K562 (cell line): ENCODE data around the gene SFRP5. TPM values are rescaled to one million over a fixed set of nuclear protein-coding genes. Genes with fewer than 3 reads are reported as not detected.

Experiments used
- ATAC-seq: fragments of 200-7000 bp; cut with Tn5 transposase; 3 replicates; pipeline ENCODE4 v1.9.1; 2020; ENCODE audit warnings: moderate library complexity
- BruUV-seq: library from RNA; stranded (reverse); fragments of 400-500 nt; replicated peaks from 2 replicates; lab custom pipeline; 2021; lab: Mats Ljungman, UMichigan
- CTCF ChIA-PET: fragments of 300-600 bp; formaldehyde crosslinking; extraction: SDS; loops from one replicate; lab custom pipeline; 2021; ENCODE audit warnings: low intra/inter-chr PET ratio; lab: Yijun Ruan, JAX
- POLR2A ChIA-PET: fragments of 300-600, 350-650 bp; sonication (Branson Sonifier 250); formaldehyde crosslinking; extraction: SDS; loops from one replicate; lab custom pipeline; 2021; ENCODE audit warnings: antibody characterized with exemption, inconsistent platforms; lab: Yijun Ruan, JAX
- DNase-seq, 4 experiments: peaks; one replicate each; pipeline versions ENCODE4 v3.0.0 to v3.0.0-alpha.2; 2011 to 2018; ENCODE audit warnings: low spot score in 3 of 4, mixed read lengths in 3 of 4; ENCODE audit errors: extremely low read depth in 1 of 4
- FAIRE-seq: peaks from 2 replicates; lab custom pipeline; 2011; peaks lifted over from hg19 to GRCh38; lab: Jason Lieb, UNC
- H2AFZ ChIP-seq: 2 replicates; pipeline ENCODE4 v1.6.0; 2011; ENCODE audit warnings: low read depth, low read length, control low read depth, inconsistent platforms
- H3K27ac ChIP-seq: fragments of 200-600 bp; 3 replicates; pipeline ENCODE4 v1.8.0; 2011; ENCODE audit warnings: low read depth, mild to moderate bottlenecking, control low read depth, inconsistent platforms, low read length, moderate library complexity, mixed read lengths; ENCODE audit errors: extremely low read depth
- H3K27me3 ChIP-seq, 2 experiments: fragments of 300-600 bp in 1 of 2; 2 replicates in 1 of 2; 3 replicates in 1 of 2; pipeline versions ENCODE4 v1.6.0 to v1.8.0; 2011; ENCODE audit warnings: inconsistent platforms in 2 of 2, low read length in 2 of 2, mild to moderate bottlenecking in 1 of 2, mixed read lengths in 1 of 2, moderate library complexity in 1 of 2; ENCODE audit not compliant: control insufficient read depth in 2 of 2, insufficient read depth in 2 of 2
- H3K36me3 ChIP-seq: fragments of 300-600 bp; 3 replicates; pipeline ENCODE4 v1.8.0; 2011; ENCODE audit warnings: mild to moderate bottlenecking, low read length, inconsistent platforms; ENCODE audit not compliant: control insufficient read depth, insufficient read depth
- H3K4me1 ChIP-seq, 2 experiments: fragments of 200-600 bp in 1 of 2; replicated peaks in 1 of 2; 2 replicates in 1 of 2; 3 replicates in 1 of 2; pipeline versions ENCODE4 v1.5.1 to v1.8.0; 2011; ENCODE audit warnings: inconsistent platforms in 2 of 2, low read length in 2 of 2, mild to moderate bottlenecking in 1 of 2, mixed read lengths in 1 of 2, moderate library complexity in 1 of 2; ENCODE audit not compliant: control insufficient read depth in 2 of 2, insufficient read depth in 2 of 2
- H3K4me2 ChIP-seq: 2 replicates; pipeline ENCODE4 v1.6.1; 2011; ENCODE audit warnings: low read length, control low read depth, inconsistent platforms, mixed read lengths; ENCODE audit not compliant: insufficient read depth
- H3K4me3 ChIP-seq: fragments of 200-600 bp; sonication (generic), shearing (Covaris generic); 2 replicates; pipeline ENCODE4 v1.5.1; 2016; ENCODE audit warnings: control low read depth, inconsistent platforms
- H3K79me2 ChIP-seq: fragments of 200-600 bp; 3 replicates; pipeline ENCODE4 v1.8.0; 2011; ENCODE audit warnings: low read length, inconsistent platforms; ENCODE audit not compliant: control insufficient read depth, insufficient read depth
- H3K9ac ChIP-seq, 2 experiments: 2 replicates each; pipeline versions ENCODE4 v1.6.0 to v1.6.1; 2011; ENCODE audit warnings: low read depth in 2 of 2, low read length in 2 of 2, control low read depth in 1 of 2, inconsistent platforms in 1 of 2, mild to moderate bottlenecking in 1 of 2, mixed read lengths in 1 of 2; ENCODE audit not compliant: insufficient read depth in 1 of 2
- H3K9me1 ChIP-seq: one replicate; pipeline ENCODE4 v1.6.0; 2011; ENCODE audit warnings: inconsistent platforms, mild to moderate bottlenecking, low read length, moderate library complexity; ENCODE audit not compliant: control insufficient read depth, insufficient read depth
- H3K9me3 ChIP-seq: replicated peaks from 2 replicates; pipeline ENCODE4 v1.5.1; 2011; ENCODE audit warnings: low read depth, low read length, inconsistent platforms; ENCODE audit not compliant: control insufficient read depth, insufficient read depth
- H4K20me1 ChIP-seq: replicated peaks from 2 replicates; pipeline ENCODE4 v1.6.1; 2011; ENCODE audit warnings: low read length, inconsistent platforms, mixed read lengths; ENCODE audit not compliant: control insufficient read depth, insufficient read depth
- FOXP1 ChIP-seq: sonication (generic); formaldehyde crosslinking; IDR thresholded peaks from 2 replicates; pipeline ENCODE4 v1.8.0; 2022; ENCODE audit warnings: mild to moderate bottlenecking, missing genetic modification reagents
- ZNF407 ChIP-seq: fragments of 450-650 bp; IDR thresholded peaks from 2 replicates; pipeline ENCODE4 v1.6.1; 2016; ENCODE audit warnings: low read depth
- WGBS: fragments of 100-300 bp; shearing (Covaris generic); methylation state at CpG from one replicate; pipeline ENCODE4 v1.1.6; 2016; ENCODE audit warnings: low coverage, mixed read lengths; ENCODE audit not compliant: insufficient coverage; ENCODE audit errors: missing lambda C conversion rate; 5-methylcytosine and 5-hydroxymethylcytosine counted together
- in situ Hi-C: fragments of 300-500 bp; cut with MboI; formaldehyde crosslinking; loops from 4 replicates; pipeline ENCODE4 v1.15.0; 2018; ENCODE audit warnings: inconsistent platforms, mixed read lengths
- intact Hi-C: fragments of 100-400 bp; cut with micrococcal nuclease; formaldehyde crosslinking; loops from 2 replicates; pipeline ENCODE4 v1.14.2; 2022
- polyA plus RNA-seq, 8 experiments: library from polyadenylated mRNA; depleted of rRNA in 4 of 8; stranded (reverse) in 5 of 8; unstranded in 3 of 8; fragments of >200 nt; fragmentation: Nextera tagmentation in 2 of 8; fragmentation: Illumina TruSeq in 1 of 8; extraction: Ambion mirVana in 2 of 8; extraction: Trizol in 1 of 8; gene quantifications; 2 replicates each; pipeline versions ENCODE4 v1.2.1 to v1.2.3, GENCODE V29; 2011 to 2014; ENCODE audit warnings: inconsistent platforms in 1 of 8, missing spikeins in 1 of 8
- total RNA-seq, 7 experiments: library from RNA; depleted of rRNA in 6 of 7; stranded (reverse); fragments of >200 nt in 6 of 7; fragmentation: Illumina TruSeq in 2 of 7; extraction: Trizol in 2 of 7; gene quantifications; 2 replicates each; pipeline versions ENCODE4 v1.2.1 to v1.2.3, GENCODE V29; 2011 to 2021; ENCODE audit warnings: low replicate concordance in 1 of 7

The SFRP5 gene
- total and polyA plus RNA-seq, 9 of the 15 experiments (the other 6 are each of a cell fraction or from before 2014, with no cell fraction given): 0.07 to 0.29 (median 0.13) TPM; not detected in 3

DNA sequence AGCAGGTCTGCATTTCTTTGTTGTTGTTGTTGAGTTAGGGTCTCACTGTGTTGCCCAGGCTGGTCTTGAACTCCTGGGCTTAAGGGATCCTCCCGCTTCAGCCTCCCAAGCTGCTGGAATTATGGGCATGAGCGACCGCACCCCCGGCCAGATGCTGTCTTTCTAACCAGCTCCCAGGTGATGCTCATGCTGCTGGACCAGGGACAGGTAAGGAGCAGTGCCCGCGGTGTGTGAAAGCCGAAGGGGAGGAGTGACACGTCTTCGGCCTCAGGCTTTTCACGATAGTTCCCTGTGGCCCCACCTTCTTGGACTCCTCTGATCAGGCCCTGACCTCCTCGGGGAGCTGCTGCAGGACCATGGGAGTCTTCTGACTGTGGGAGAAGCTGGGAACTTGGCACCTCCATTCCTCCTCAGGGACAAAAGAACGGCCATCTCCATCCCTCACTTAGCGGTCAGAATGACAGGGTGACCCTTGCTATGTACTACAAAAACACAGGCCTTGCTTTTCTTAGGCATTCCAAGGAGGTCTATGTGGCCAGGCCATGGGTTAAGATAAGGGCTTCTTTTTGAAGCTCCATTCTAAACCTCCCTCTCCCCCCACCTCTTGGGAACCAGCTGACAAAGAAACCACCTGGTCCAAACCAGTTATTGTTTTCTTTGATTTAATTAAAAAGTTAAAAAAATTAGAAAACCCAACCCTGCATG, 5.5 kb downstream of the SFRP5 start:
- CTCF ChIA-PET: no interaction called here
- POLR2A ChIA-PET: interaction anchor here (0.5 kb wide), 1 partner anchor 435 kb away, joined by 3 read pairs; no protein-coding TSS in a partner anchor
- H3K4me1 ChIP-seq: peaks cover 0 to 18% of the 10 kb centered on the region in 2 experiments; a peak in 2 of 5 replicates
- H3K36me3 ChIP-seq: peaks cover 6% of the 10 kb centered on the region; the same call in 1 of the 3 replicates
- H3K4me2 ChIP-seq: no peak overlapping the region
- no TSS peak for BruUV-seq
- peaks cover 0 to 5% of the 10 kb centered on the region in 2 experiments; a peak in 1 of 5 replicates for H3K27me3 ChIP-seq
- in situ Hi-C loops: loop anchor here (25.0 kb wide), 1 partner anchor 96 kb away; no protein-coding TSS in a partner anchor
- no peak for TF ChIP-seq FOXP1 (CRISPR knock-in tag)
- no peak for TF ChIP-seq ZNF407
- TF ChIP-seq, all 486 proteins: peak for 0
- intact Hi-C loops: no loop called here
- no peak for FAIRE-seq
- H3K9ac ChIP-seq: peak overlapping the region in 1 of 2 experiments; percentile 36; a peak in 1 of 4 replicates
- H3K4me3 ChIP-seq: no peak overlapping the region
- WGBS: 53% methylated on average over 8 of the region's 13 CpGs
- no peaks in the 10 kb centered on the region; the same call in 1 of the 2 replicates for H4K20me1 ChIP-seq
- no peak for DNase-seq
- no peaks in the 10 kb centered on the region for H3K9me1 ChIP-seq
- no peaks in the 10 kb centered on the region for H3K79me2 ChIP-seq
- ATAC-seq: no peak
- no peak overlapping the region for H3K27ac ChIP-seq
- H3K9me3 ChIP-seq: no peaks in the 10 kb centered on the region
- no peak overlapping the region for H2AFZ ChIP-seq
